ENCODE data around the gene SUSD3.

SUSD3 gene

GRCh38 chr9:93091453-93092081, 33.1 kb downstream of the SUSD3 start:
- peaks cover under 1% of the 10 kb centered on the region; the same call in 1 of the 2 replicates for H3K79me2 ChIP-seq (ENCODE audit: low read length)
- H3K9me3 ChIP-seq (ENCODE audit: insufficient read depth, low read length) = peaks cover 12% of the 10 kb centered on the region
- H3K4me1 ChIP-seq (ENCODE audit: low read length) = peaks cover 45% of the 10 kb centered on the region

GRCh38 chr9:93092251-93092991, 33.9 kb downstream of the SUSD3 start:
- no peak overlapping the region for H3K9ac ChIP-seq (ENCODE audit: low read length)
- peaks cover 53% of the 10 kb centered on the region for H3K4me1 ChIP-seq (ENCODE audit: low read length)
- peak overlapping the region; percentile 100; the same call in 1 of the 2 replicates for H3K4me2 ChIP-seq (ENCODE audit: low read length)
- H3K36me3 ChIP-seq (replicated peaks; ENCODE audit: low read depth, low read length) = peaks cover 6% of the 10 kb centered on the region
- no peak overlapping the region for H3K4me3 ChIP-seq (ENCODE audit: low read length)
- TF ChIP-seq EZH2phosphoT487 (IDR thresholded peaks at IDR 0.05; ENCODE audit: low read depth) = no peak
- TF ChIP-seq CTCF (IDR thresholded peaks at IDR 0.05; ENCODE audit: low read depth, low read length) = no peak
- H3K27me3 ChIP-seq (ENCODE audit: low read depth, low read length) = no peaks in the 10 kb centered on the region
- H2AFZ ChIP-seq (ENCODE audit: low read depth, low read length) = no peak overlapping the region
- H3K79me2 ChIP-seq (ENCODE audit: low read length) = peaks cover 5% of the 10 kb centered on the region; the same call in 1 of the 2 replicates
- no peaks in the 10 kb centered on the region for H4K20me1 ChIP-seq (ENCODE audit: insufficient read depth, low read length)
- H3K9me3 ChIP-seq (ENCODE audit: insufficient read depth, low read length) = peaks cover 12% of the 10 kb centered on the region
- peak overlapping the region; percentile 97; the same call in 1 of the 2 replicates for H3K27ac ChIP-seq (ENCODE audit: low read length)

More at GRCh38 chr9:93091453-93092081, 33.1 kb downstream of the SUSD3 start:
- peak overlapping the region; percentile 5; the same call in 1 of the 2 replicates for H3K4me3 ChIP-seq (ENCODE audit: low read length)
- peaks cover 8% of the 10 kb centered on the region for H3K36me3 ChIP-seq (replicated peaks; ENCODE audit: low read depth, low read length)
- no peak overlapping the region for H3K4me2 ChIP-seq (ENCODE audit: low read length)
- peak overlapping the region; percentile 60; the same call in 1 of the 2 replicates for H3K27ac ChIP-seq (ENCODE audit: low read length)
- no peaks in the 10 kb centered on the region for H3K27me3 ChIP-seq (ENCODE audit: low read depth, low read length)
- no peaks in the 10 kb centered on the region for H4K20me1 ChIP-seq (ENCODE audit: insufficient read depth, low read length)
- no peak overlapping the region for H3K9ac ChIP-seq (ENCODE audit: low read length)
- no peak overlapping the region for H2AFZ ChIP-seq (ENCODE audit: low read depth, low read length)
- TF ChIP-seq EZH2phosphoT487 (IDR thresholded peaks at IDR 0.05; ENCODE audit: low read depth) = no peak
- no peak for TF ChIP-seq CTCF (IDR thresholded peaks at IDR 0.05; ENCODE audit: low read depth, low read length)

GRCh38 chr9:93093127-93093876, 34.8 kb downstream of the SUSD3 start:
- H3K4me3 ChIP-seq (ENCODE audit: low read length) = 0 out of 2 replicates have a peak overlapping the region, but pooled peaks have one; percentile 11
- H3K9ac ChIP-seq (ENCODE audit: low read length) = no peak overlapping the region; the same call in 1 of the 2 replicates
- peak overlapping the region; percentile 71; the same call in 1 of the 2 replicates for H2AFZ ChIP-seq (ENCODE audit: low read depth, low read length)
- H3K4me2 ChIP-seq (ENCODE audit: low read length) = peak overlapping the region; percentile 100
- H3K27ac ChIP-seq (ENCODE audit: low read length) = peak overlapping the region; percentile 97
- peaks cover 12% of the 10 kb centered on the region for H3K9me3 ChIP-seq (ENCODE audit: insufficient read depth, low read length)
- TF ChIP-seq CTCF (IDR thresholded peaks at IDR 0.05; ENCODE audit: low read depth, low read length) (no peak), EZH2phosphoT487 (IDR thresholded peaks at IDR 0.05; ENCODE audit: low read depth) (no peak)
- no peaks in the 10 kb centered on the region for H3K27me3 ChIP-seq (ENCODE audit: low read depth, low read length)
- peaks cover 7% of the 10 kb centered on the region; the same call in 1 of the 2 replicates for H3K79me2 ChIP-seq (ENCODE audit: low read length)
- H4K20me1 ChIP-seq (ENCODE audit: insufficient read depth, low read length) = no peaks in the 10 kb centered on the region
- peaks cover 6% of the 10 kb centered on the region for H3K36me3 ChIP-seq (replicated peaks; ENCODE audit: low read depth, low read length)
- peaks cover 55% of the 10 kb centered on the region for H3K4me1 ChIP-seq (ENCODE audit: low read length)
